GM08714 (cell line): ENCODE results near the gene KCTD8.
A peak's percentile ranks its signal among the peaks of the same experiment; 100 is the strongest.

Experiments used
- H3K4me3 ChIP-seq: fragments of 200-500 bp; sonication (Bioruptor generic); 2 replicates; pipeline ENCODE4 v1.5.1; 2014; ENCODE audit warnings: mild to moderate bottlenecking, low read length, inconsistent platforms
- ZNF274 ChIP-seq: IDR thresholded peaks from 2 replicates; pipeline ENCODE4 v1.6.1; 2012; ENCODE audit warnings: mild to moderate bottlenecking, low read depth, low read length

Gene KCTD8

GRCh38 chr4:44448521-44449461 is at the start of gene KCTD8:
Gene KCTD8, minus strand, starts transcription at chr4:44448809.
- peak within 1 kb of the TSS; percentile 44; the same call in 1 of the 2 replicates for H3K4me3 ChIP-seq
- TF ChIP-seq ZNF274: no peak

GRCh38 chr4:44494810-44495701 is 46.4 kb upstream of the KCTD8 start:
- TF ChIP-seq ZNF274: no peak
- no peak overlapping the region for H3K4me3 ChIP-seq

GRCh38 chr4:44493924-44494323 is 45.3 kb upstream of the KCTD8 start:
- TF ChIP-seq ZNF274: no peak
- no peak overlapping the region for H3K4me3 ChIP-seq

- no peak overlapping the region for H3K4me3 ChIP-seq
- TF ChIP-seq ZNF274: no peak
Observed at GRCh38 chr4:44487341-44487740, 38.7 kb upstream of the KCTD8 start.

GRCh38 chr4:44479731-44480130 is 31.1 kb upstream of the KCTD8 start:
- H3K4me3 ChIP-seq: no peak overlapping the region
- TF ChIP-seq ZNF274: no peak

GRCh38 chr4:44462259-44462658 is 13.7 kb upstream of the KCTD8 start:
- no peak for TF ChIP-seq ZNF274
- H3K4me3 ChIP-seq: no peak overlapping the region

GRCh38 chr4:44447563-44448504 is 775 bp downstream of the KCTD8 start:
- no peak for TF ChIP-seq ZNF274
- H3K4me3 ChIP-seq: peak overlapping the region; percentile 7; the same call in 1 of the 2 replicates

GRCh38 chr4:44446801-44447562 is 1.6 kb downstream of the KCTD8 start:
- no peak for TF ChIP-seq ZNF274
- no peak overlapping the region for H3K4me3 ChIP-seq

- TF ChIP-seq ZNF274: no peak
Observed at GRCh38 chr4:44446191-44446590, 2.4 kb downstream of the KCTD8 start.

GRCh38 chr4:44438687-44439086 is 9.9 kb downstream of the KCTD8 start:
- no peak overlapping the region for H3K4me3 ChIP-seq
- no peak for TF ChIP-seq ZNF274

More at GRCh38 chr4:44446191-44446590, 2.4 kb downstream of the KCTD8 start:
- no peak overlapping the region for H3K4me3 ChIP-seq

GRCh38 chr4:44434247-44434646 is 14.4 kb downstream of the KCTD8 start:
- TF ChIP-seq ZNF274: no peak

GRCh38 chr4:44425614-44426208 is 22.9 kb downstream of the KCTD8 start:
- no peak for TF ChIP-seq ZNF274

More at GRCh38 chr4:44434247-44434646, 14.4 kb downstream of the KCTD8 start:
- no peak overlapping the region for H3K4me3 ChIP-seq

More at GRCh38 chr4:44425614-44426208, 22.9 kb downstream of the KCTD8 start:
- no peak overlapping the region for H3K4me3 ChIP-seq
